ENCODE results near the gene PEX7. TPM values are rescaled to one million over a fixed set of nuclear protein-coding genes. Genes with fewer than 3 reads are reported as not detected.

PEX7 gene
- polyA plus RNA-seq, 2 donors, result 2.0 to 7.0 TPM

GRCh38 chr6:136918706-136919105, 96.3 kb downstream of the PEX7 start:
- Histone ChIP-seq H3K9me3 (ENCODE audit: control insufficient read depth in 2 of 2, insufficient read depth in 1 of 2, low read depth in 1 of 2, low read length in 1 of 2) (peaks cover 0 to 6% of the 10 kb centered on the region in 2 donors), H3K4me1 (ENCODE audit: control insufficient read depth in 2 of 2, insufficient read depth in 2 of 2, low read length in 1 of 2) (peaks cover 12 to 16% of the 10 kb centered on the region in 2 donors), H3K27me3 (ENCODE audit: control insufficient read depth in 1 of 2, insufficient read depth in 2 of 2, low read length in 2 of 2) (peaks cover 0 to 24% of the 10 kb centered on the region in 2 donors), H3K4me3 (ENCODE audit: low read depth in 1 of 2, low read length in 2 of 2) (no peak overlapping the region), H3K36me3 (ENCODE audit: control insufficient read depth in 2 of 2, insufficient read depth in 2 of 2, low read length in 1 of 2) (peaks cover 2 to 4% of the 10 kb centered on the region in 2 donors), H3K27ac (ENCODE audit: low read depth in 2 of 2, low read length in 1 of 2) (no peak overlapping the region)
- WGBS, 2 donors, result 88 to 90% methylated on average over 3 of the region's 3 CpGs

- H3K36me3 ChIP-seq (ENCODE audit: control insufficient read depth in 2 of 2, insufficient read depth in 2 of 2, low read length in 1 of 2), result peaks cover 0 to 2% of the 10 kb centered on the region in 2 donors
- WGBS, 2 donors, result 27 to 35% methylated on average over 6 of the region's 6 CpGs
- peaks cover 0 to 24% of the 10 kb centered on the region in 2 donors for H3K27me3 ChIP-seq (ENCODE audit: control insufficient read depth in 1 of 2, insufficient read depth in 2 of 2, low read length in 2 of 2)
- peak overlapping the region in 1 of 2 donors; percentile 59 for H3K4me3 ChIP-seq (ENCODE audit: low read depth in 1 of 2, low read length in 2 of 2)
- no peak overlapping the region for H3K27ac ChIP-seq (ENCODE audit: low read depth in 2 of 2, low read length in 1 of 2)
- H3K9me3 ChIP-seq (ENCODE audit: control insufficient read depth in 2 of 2, insufficient read depth in 1 of 2, low read depth in 1 of 2, low read length in 1 of 2), result peaks cover 0 to 6% of the 10 kb centered on the region in 2 donors
- H3K4me1 ChIP-seq (ENCODE audit: control insufficient read depth in 2 of 2, insufficient read depth in 2 of 2, low read length in 1 of 2), result peaks cover 12 to 16% of the 10 kb centered on the region in 2 donors
Measured at GRCh38 chr6:136920216-136920615, 97.8 kb downstream of the PEX7 start.

DNA sequence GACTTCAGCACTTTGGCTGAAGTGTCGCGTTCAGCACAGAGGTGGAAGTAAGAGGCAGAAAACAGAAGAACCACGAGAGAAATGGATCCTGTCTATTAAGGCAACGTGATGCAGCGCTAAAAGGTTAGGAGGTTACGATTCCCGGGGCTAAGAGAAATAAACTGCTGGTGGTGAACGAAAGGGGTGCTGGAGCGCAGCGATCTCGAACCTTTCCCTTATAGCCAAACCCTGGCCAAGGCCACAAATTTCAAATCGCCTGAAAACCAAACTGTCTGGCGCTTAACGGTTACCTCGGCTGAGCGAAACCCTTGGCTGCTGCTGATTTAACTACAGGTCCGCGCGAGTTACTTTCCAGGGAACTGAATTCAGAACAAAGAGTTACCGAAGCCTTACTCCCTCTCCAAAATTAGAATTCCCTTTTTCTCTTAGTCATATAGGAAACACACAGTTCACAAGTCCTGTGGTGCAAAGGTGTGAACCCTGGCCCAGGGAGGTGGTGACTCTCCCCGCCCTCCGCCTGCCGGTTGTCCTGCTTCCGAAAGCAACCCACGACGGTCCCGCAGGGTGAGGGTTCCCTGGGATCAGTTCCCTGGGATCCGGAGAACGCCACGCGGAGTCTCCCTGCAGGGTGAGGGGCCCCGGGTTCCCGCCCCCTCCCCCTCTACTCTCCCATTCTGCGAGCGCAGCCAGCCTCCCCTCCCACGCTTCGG, 98.4 kb downstream of the PEX7 start:
- peaks cover 0 to 24% of the 10 kb centered on the region in 2 donors for H3K27me3 ChIP-seq (ENCODE audit: control insufficient read depth in 1 of 2, insufficient read depth in 2 of 2, low read length in 2 of 2)
- H3K4me3 ChIP-seq (ENCODE audit: low read depth in 1 of 2, low read length in 2 of 2), result peak overlapping the region; percentile 40 to 59
- H3K4me1 ChIP-seq (ENCODE audit: control insufficient read depth in 2 of 2, insufficient read depth in 2 of 2, low read length in 1 of 2), result peaks cover 12 to 16% of the 10 kb centered on the region in 2 donors
- H3K9me3 ChIP-seq (ENCODE audit: control insufficient read depth in 2 of 2, insufficient read depth in 1 of 2, low read depth in 1 of 2, low read length in 1 of 2), result peaks cover 0 to 6% of the 10 kb centered on the region in 2 donors
- 4% methylated on average over 37 of the region's 37 CpGs for WGBS, 2 donors
- H3K27ac ChIP-seq (ENCODE audit: low read depth in 2 of 2, low read length in 1 of 2), result no peak overlapping the region
- no peaks in the 10 kb centered on the region for H3K36me3 ChIP-seq (ENCODE audit: control insufficient read depth in 2 of 2, insufficient read depth in 2 of 2, low read length in 1 of 2)

- H3K9me3 ChIP-seq (ENCODE audit: control insufficient read depth in 2 of 2, insufficient read depth in 1 of 2, low read depth in 1 of 2, low read length in 1 of 2), result peaks cover 0 to 6% of the 10 kb centered on the region in 2 donors
- peaks cover 0 to 24% of the 10 kb centered on the region in 2 donors for H3K27me3 ChIP-seq (ENCODE audit: control insufficient read depth in 1 of 2, insufficient read depth in 2 of 2, low read length in 2 of 2)
- H3K36me3 ChIP-seq (ENCODE audit: control insufficient read depth in 2 of 2, insufficient read depth in 2 of 2, low read length in 1 of 2), result no peaks in the 10 kb centered on the region
- 1% methylated on average over 55 to 59 of the region's 59 CpGs for WGBS, 2 donors
- H3K27ac ChIP-seq (ENCODE audit: low read depth in 2 of 2, low read length in 1 of 2), result no peak overlapping the region
- H3K4me1 ChIP-seq (ENCODE audit: control insufficient read depth in 2 of 2, insufficient read depth in 2 of 2, low read length in 1 of 2), result peaks cover 12 to 16% of the 10 kb centered on the region in 2 donors
- H3K4me3 ChIP-seq (ENCODE audit: low read depth in 1 of 2, low read length in 2 of 2), result peak overlapping the region; percentile 40 to 59
Measured at GRCh38 chr6:136921381-136921935, 99.1 kb downstream of the PEX7 start.

DNA sequence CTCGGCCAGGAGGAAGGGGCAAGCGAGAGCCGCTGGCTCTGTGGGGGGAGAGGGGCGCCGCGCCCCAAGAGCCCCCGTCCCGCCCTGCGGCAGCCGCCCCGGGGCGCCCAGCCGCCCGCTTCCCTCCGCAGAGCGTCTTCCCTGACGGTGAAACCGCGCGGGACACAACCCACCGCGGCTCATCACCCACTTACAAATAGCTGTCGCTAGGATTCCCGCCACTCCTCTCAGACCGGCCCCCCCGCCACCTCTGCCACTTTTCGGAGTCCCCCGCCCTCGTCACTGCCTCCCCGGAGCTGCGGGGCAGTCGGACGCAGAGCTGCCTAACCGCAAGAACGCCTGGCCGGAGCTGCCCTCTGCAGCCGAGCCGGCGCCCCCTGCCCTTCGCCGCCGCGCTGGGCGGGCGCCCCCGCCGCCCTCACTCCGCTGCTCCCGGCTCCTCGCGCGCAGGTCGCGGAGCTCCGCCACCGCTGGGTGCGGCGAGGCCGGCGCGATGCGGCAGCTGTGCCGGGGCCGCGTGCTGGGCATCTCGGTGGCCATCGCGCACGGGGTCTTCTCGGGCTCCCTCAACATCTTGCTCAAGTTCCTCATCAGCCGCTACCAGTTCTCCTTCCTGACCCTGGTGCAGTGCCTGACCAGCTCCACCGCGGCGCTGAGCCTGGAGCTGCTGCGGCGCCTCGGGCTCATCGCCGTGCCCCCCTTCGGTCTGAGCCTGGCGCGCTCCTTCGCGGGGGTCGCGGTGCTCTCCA, 99.7 kb downstream of the PEX7 start, which contains the start of gene SLC35D3:
Gene SLC35D3 (plus strand): TSS at position 366 of the 749 bp plus-strand sequence. CDS start 128 bp downstream, at position 494.
- peaks cover 12 to 16% of the 10 kb centered on the region in 2 donors for H3K4me1 ChIP-seq (ENCODE audit: control insufficient read depth in 2 of 2, insufficient read depth in 2 of 2, low read length in 1 of 2)
- peak within 1 kb of the TSS; percentile 40 to 59 for H3K4me3 ChIP-seq (ENCODE audit: low read depth in 1 of 2, low read length in 2 of 2)
- H3K9me3 ChIP-seq (ENCODE audit: control insufficient read depth in 2 of 2, insufficient read depth in 1 of 2, low read depth in 1 of 2, low read length in 1 of 2), result peaks cover 0 to 6% of the 10 kb centered on the region in 2 donors
- H3K36me3 ChIP-seq (ENCODE audit: control insufficient read depth in 2 of 2, insufficient read depth in 2 of 2, low read length in 1 of 2), result no peaks in the 10 kb centered on the region
- no peak within 1 kb of the TSS for H3K27ac ChIP-seq (ENCODE audit: low read depth in 2 of 2, low read length in 1 of 2)
- H3K27me3 ChIP-seq (ENCODE audit: control insufficient read depth in 1 of 2, insufficient read depth in 2 of 2, low read length in 2 of 2), result peaks cover 0 to 24% of the 10 kb centered on the region in 2 donors
- WGBS, 2 donors, result 0 to 1% methylated on average over 69 to 86 of the region's 86 CpGs

DNA sequence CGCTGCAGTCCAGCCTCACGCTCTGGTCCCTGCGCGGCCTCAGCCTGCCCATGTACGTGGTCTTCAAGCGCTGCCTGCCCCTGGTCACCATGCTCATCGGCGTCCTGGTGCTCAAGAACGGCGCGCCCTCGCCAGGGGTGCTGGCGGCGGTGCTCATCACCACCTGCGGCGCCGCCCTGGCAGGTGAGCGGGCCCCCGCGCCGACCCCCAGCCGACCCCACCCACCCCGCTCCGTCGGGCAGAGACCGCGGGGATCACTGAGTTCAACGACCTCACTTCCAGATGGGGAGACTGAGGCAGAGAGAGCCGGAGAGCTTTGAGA, 100.3 kb downstream of the PEX7 start:
- H3K4me3 ChIP-seq (ENCODE audit: low read depth in 1 of 2, low read length in 2 of 2), result peak overlapping the region; percentile 40 to 59
- H3K27me3 ChIP-seq (ENCODE audit: control insufficient read depth in 1 of 2, insufficient read depth in 2 of 2, low read length in 2 of 2), result peaks cover 0 to 24% of the 10 kb centered on the region in 2 donors
- no peaks in the 10 kb centered on the region for H3K36me3 ChIP-seq (ENCODE audit: control insufficient read depth in 2 of 2, insufficient read depth in 2 of 2, low read length in 1 of 2)
- no peak overlapping the region for H3K27ac ChIP-seq (ENCODE audit: low read depth in 2 of 2, low read length in 1 of 2)
- H3K9me3 ChIP-seq (ENCODE audit: control insufficient read depth in 2 of 2, insufficient read depth in 1 of 2, low read depth in 1 of 2, low read length in 1 of 2), result peaks cover 0 to 6% of the 10 kb centered on the region in 2 donors
- 2% methylated on average over 29 of the region's 29 CpGs for WGBS, 2 donors
- peaks cover 12 to 16% of the 10 kb centered on the region in 2 donors for H3K4me1 ChIP-seq (ENCODE audit: control insufficient read depth in 2 of 2, insufficient read depth in 2 of 2, low read length in 1 of 2)

DNA sequence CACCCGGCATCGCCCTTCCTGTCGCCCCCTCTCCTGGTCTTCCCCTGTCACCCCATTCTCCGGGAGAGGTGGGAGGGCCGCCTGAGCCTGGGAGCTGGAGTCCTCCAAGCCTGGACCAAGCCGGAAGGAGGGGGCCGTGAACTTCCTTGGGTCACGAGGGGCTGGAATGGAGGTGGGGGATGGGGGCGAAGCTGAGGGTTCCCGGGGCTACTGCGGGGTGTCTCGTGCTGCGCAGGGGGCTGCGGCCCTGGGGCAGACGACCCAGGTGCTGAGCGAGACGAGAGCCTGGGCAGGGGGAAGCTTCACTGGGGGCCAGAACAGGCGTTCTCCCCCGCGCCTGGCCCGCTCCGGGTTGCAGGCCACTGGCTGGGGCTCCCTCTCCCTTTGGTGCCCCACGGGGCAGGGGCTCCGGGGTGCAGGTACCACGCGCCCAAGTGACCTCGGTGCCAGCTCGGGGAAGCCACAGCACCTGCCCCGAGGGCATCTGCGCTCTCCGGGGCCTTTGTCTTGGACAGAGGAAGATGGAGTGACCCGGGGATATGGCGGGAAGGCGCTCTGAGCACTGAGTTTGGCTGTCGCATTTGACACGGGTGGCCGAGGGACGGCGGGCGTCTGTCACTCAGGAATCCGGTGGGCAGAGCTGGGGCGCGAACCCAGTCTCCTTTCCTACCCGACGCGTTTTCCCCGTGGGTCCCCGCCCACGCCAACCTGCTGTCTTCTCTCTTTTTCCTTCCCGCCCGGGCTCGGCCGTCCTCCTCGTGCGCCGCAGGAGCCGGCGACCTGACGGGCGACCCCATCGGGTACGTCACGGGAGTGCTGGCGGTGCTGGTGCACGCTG, 100.9 kb downstream of the PEX7 start:
- no peaks in the 10 kb centered on the region for H3K36me3 ChIP-seq (ENCODE audit: control insufficient read depth in 2 of 2, insufficient read depth in 2 of 2, low read length in 1 of 2)
- H3K4me3 ChIP-seq (ENCODE audit: low read depth in 1 of 2, low read length in 2 of 2), result no peak overlapping the region
- H3K27ac ChIP-seq (ENCODE audit: low read depth in 2 of 2, low read length in 1 of 2), result no peak overlapping the region
- H3K9me3 ChIP-seq (ENCODE audit: control insufficient read depth in 2 of 2, insufficient read depth in 1 of 2, low read depth in 1 of 2, low read length in 1 of 2), result peaks cover 0 to 6% of the 10 kb centered on the region in 2 donors
- peaks cover 12 to 16% of the 10 kb centered on the region in 2 donors for H3K4me1 ChIP-seq (ENCODE audit: control insufficient read depth in 2 of 2, insufficient read depth in 2 of 2, low read length in 1 of 2)
- 12 to 13% methylated on average over 60 to 65 of the region's 65 CpGs for WGBS, 2 donors
- H3K27me3 ChIP-seq (ENCODE audit: control insufficient read depth in 1 of 2, insufficient read depth in 2 of 2, low read length in 2 of 2), result peaks cover 0 to 24% of the 10 kb centered on the region in 2 donors

GRCh38 chr6:136923954-136924673, 101.7 kb downstream of the PEX7 start:
- 72 to 77% methylated on average over 40 of the region's 40 CpGs for WGBS, 2 donors
- peaks cover 0 to 6% of the 10 kb centered on the region in 2 donors for H3K9me3 ChIP-seq (ENCODE audit: control insufficient read depth in 2 of 2, insufficient read depth in 1 of 2, low read depth in 1 of 2, low read length in 1 of 2)
- H3K4me1 ChIP-seq (ENCODE audit: control insufficient read depth in 2 of 2, insufficient read depth in 2 of 2, low read length in 1 of 2), result peaks cover 12 to 16% of the 10 kb centered on the region in 2 donors
- peaks cover 0 to 24% of the 10 kb centered on the region in 2 donors for H3K27me3 ChIP-seq (ENCODE audit: control insufficient read depth in 1 of 2, insufficient read depth in 2 of 2, low read length in 2 of 2)
- no peaks in the 10 kb centered on the region for H3K36me3 ChIP-seq (ENCODE audit: control insufficient read depth in 2 of 2, insufficient read depth in 2 of 2, low read length in 1 of 2)
- no peak overlapping the region for H3K27ac ChIP-seq (ENCODE audit: low read depth in 2 of 2, low read length in 1 of 2)
- no peak overlapping the region for H3K4me3 ChIP-seq (ENCODE audit: low read depth in 1 of 2, low read length in 2 of 2)

Data from esophagus (tissue), 2 donors.